ENCODE results near the gene HHAT.

GRCh38 chr1:210690236-210690635, 361.5 kb downstream of the HHAT start:
- no peak for TF ChIP-seq ZNF274 (IDR thresholded peaks at IDR 0.05; ENCODE audit: low read depth, low read length)
- no peak for TF ChIP-seq YY1 (IDR thresholded peaks at IDR 0.05; ENCODE audit: insufficient read depth, insufficient read length)
